ENCODE results near the gene PRCD. TPM values are rescaled to one million over a fixed set of nuclear protein-coding genes. Genes with fewer than 3 reads are reported as not detected.

Gene PRCD
- total and polyA plus RNA-seq, 12 donors: 1.5 to 17.3 (median 2.6) TPM

DNA sequence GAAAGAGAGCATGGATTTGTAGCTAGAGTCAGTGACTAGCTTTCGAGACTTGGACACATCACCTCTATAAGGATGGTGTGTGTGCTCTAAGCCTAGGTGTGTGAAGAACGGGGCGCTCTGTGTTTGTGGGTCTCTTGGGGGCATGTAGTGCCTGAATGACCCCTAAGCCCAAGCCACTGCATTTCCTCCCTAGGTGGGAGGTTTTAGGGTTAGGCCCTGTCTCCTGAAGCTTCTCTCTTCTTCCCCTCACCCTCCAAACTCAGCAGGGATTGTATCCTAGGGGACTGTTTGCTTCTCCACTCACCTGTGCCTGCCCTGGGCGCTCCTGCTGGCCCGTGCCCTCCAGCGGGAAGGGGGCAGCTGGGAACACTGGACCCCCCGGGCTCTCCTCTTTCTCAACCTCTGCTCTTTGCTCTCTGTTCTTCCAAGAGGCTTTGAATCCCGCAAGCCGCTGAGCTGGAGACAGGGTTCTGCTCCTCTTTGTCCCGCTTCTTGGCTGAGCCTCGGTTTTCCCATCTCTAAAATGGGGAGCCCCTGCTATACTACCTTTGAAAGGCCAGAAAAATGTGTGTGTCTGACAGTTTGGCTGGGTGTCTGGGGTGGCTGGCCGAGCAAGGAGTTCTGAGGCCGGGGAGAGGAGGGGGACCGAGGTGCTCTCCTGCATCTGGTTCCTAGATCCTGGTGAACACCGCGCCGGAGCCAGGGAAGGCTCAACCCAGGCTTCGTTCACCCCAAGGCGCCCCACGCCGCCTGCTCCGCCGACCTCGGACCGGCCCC, 3.1 kb upstream of the PRCD start:
- Histone ChIP-seq H3K27me3 (peaks cover 0 to 45% (median 0%) of the 10 kb centered on the region in 7 donors), H3K4me3 (peak overlapping the region; percentile 20 to 64 (median 57)), H3K9me3 (no peaks in the 10 kb centered on the region), H3K27ac (peak overlapping the region; percentile 71 to 89 (median 79)), H3K4me1 (peaks cover 21 to 79% (median 40%) of the 10 kb centered on the region in 9 donors), H3K36me3 (no peaks in the 10 kb centered on the region)
- intact Hi-C loops (cut with DNase I): no loop called here
- DNase-seq: no peak
- 41 to 51% methylated on average over 25 of the region's 25 CpGs for WGBS, 2 donors
- ATAC-seq: no peak
- TF ChIP-seq, protein P1, sequence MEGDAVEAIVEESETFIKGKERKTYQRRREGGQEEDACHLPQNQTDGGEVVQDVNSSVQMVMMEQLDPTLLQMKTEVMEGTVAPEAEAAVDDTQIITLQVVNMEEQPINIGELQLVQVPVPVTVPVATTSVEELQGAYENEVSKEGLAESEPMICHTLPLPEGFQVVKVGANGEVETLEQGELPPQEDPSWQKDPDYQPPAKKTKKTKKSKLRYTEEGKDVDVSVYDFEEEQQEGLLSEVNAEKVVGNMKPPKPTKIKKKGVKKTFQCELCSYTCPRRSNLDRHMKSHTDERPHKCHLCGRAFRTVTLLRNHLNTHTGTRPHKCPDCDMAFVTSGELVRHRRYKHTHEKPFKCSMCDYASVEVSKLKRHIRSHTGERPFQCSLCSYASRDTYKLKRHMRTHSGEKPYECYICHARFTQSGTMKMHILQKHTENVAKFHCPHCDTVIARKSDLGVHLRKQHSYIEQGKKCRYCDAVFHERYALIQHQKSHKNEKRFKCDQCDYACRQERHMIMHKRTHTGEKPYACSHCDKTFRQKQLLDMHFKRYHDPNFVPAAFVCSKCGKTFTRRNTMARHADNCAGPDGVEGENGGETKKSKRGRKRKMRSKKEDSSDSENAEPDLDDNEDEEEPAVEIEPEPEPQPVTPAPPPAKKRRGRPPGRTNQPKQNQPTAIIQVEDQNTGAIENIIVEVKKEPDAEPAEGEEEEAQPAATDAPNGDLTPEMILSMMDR (IDR thresholded peaks at IDR 0.05): no peak

DNA sequence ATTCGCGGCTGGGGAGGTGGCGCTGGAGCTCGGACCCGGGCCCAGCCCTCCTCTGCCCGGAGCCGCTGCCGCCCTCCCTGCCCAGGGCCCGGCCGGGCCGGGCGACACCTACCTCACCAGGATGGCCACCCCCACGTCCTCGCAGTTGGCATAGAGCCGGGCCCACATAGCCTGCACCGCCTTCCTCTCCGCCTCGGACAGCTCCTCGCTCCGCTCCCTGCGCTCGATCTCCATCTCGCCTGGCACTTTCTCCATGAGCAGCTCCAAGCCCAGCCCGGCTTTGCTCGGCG, 2.6 kb upstream of the PRCD start:
- TF ChIP-seq, protein P1 (IDR thresholded peaks at IDR 0.05): no peak
- H3K4me1 ChIP-seq: peaks cover 22 to 75% (median 37%) of the 10 kb centered on the region in 9 donors
- WGBS, 2 donors: 1 to 5% methylated on average over 12 to 26 of the region's 26 CpGs

DNA sequence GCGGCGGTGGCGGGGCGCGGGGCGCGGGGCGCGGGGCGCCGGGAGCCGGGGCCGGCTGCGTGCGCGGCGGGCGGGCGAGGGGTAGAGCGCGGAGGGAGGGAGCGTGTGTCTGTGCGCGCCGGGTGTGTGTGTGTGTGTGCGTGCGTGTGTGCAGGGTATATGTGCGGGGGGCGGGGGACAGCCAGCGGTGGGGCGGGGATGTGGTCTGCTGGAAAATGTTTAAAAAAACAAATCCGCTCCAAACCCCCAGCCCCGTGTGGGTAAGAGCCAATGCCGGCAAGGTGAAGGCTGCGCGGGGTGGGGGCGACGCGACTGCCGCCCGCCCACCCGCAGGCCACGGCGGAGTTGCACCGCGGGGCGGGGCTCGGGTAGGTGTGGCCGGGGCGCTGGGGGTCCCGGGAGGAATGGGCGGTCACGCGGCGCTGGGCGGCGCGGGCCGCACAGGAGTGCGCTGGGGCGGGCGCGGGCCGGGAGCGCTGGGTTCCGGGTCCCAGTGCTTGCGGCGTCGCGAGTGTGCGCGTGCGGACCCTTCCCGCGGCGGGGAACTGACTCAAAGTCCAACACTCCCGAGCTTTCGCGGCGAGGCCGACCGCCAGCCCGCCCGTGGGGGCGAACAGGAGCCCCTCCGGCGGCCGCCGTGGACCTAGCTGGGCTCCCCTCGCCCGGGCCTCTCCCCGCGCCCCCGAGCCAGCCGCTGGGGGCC, 2.1 kb upstream of the PRCD start, which contains the start of gene CYGB:
Gene CYGB (minus strand): TSS at position 132 of the 703 bp plus-strand sequence. CDS start 167 bp downstream, outside the sequence.
- DNase-seq (peak in 1 of 2 donors; percentile 78), ATAC-seq (peak in 6 of 8 donors; percentile 6 to 56 (median 46))
- H3K27me3 ChIP-seq: peaks cover 0 to 45% (median 0%) of the 10 kb centered on the region in 7 donors
- H3K36me3 ChIP-seq: no peaks in the 10 kb centered on the region
- intact Hi-C loops (cut with DNase I): no loop called here
- peak within 1 kb of the TSS; percentile 23 to 64 (median 57) for H3K4me3 ChIP-seq
- H3K9me3 ChIP-seq: no peaks in the 10 kb centered on the region
- WGBS, 2 donors: 2 to 3% methylated on average over 93 to 94 of the region's 95 CpGs
- peaks cover 22 to 71% (median 35%) of the 10 kb centered on the region in 9 donors for H3K4me1 ChIP-seq
- peak within 1 kb of the TSS; percentile 71 to 89 (median 84) for H3K27ac ChIP-seq
- TF ChIP-seq, protein P1 (IDR thresholded peaks at IDR 0.05): no peak

More for the DNA sequence above, 2.6 kb upstream of the PRCD start:
- peak in 1 of 2 donors; percentile 68 for DNase-seq
- intact Hi-C loops (cut with DNase I): no loop called here
- no peak for ATAC-seq
- H3K4me3 ChIP-seq: peak overlapping the region; percentile 20 to 64 (median 57)
- peak overlapping the region; percentile 71 to 89 (median 79) for H3K27ac ChIP-seq
- H3K9me3 ChIP-seq: no peaks in the 10 kb centered on the region
- H3K27me3 ChIP-seq: peaks cover 0 to 45% (median 0%) of the 10 kb centered on the region in 7 donors
- H3K36me3 ChIP-seq: no peaks in the 10 kb centered on the region

DNA sequence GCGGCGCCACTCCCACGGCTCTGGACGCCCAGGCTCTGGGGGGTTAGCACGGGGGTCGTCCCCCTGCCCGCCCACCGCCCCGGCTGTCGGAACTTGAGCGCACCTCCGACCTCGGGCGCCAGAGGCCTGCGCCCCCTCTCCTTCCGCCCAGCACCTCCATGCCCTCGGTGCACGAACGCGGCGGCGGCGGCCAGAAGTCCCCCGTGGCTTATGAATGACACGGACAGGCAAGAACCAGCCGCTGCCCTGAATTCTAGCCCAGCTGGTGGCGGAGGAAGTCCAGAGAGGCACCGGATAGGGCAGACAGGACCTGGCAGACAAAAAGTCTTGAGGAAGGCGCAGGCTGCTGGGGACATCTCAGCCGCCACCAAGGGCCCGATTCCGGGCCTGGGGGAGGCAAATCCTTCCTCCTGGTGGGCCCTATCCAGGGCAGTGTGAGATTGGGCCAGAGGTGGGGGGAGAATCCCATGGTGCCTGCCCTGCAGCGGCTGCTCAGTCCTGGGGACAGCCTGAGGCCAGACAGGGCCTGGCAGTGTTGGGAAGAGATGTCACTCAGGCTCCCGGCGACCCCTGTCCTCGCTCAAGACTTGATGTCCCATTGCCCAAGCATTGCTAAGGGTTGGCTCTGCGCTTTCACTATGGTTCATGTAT, 1.4 kb upstream of the PRCD start:
- Histone ChIP-seq H3K36me3 (no peaks in the 10 kb centered on the region), H3K4me1 (peaks cover 23 to 73% (median 41%) of the 10 kb centered on the region in 9 donors), H3K9me3 (no peaks in the 10 kb centered on the region), H3K4me3 (peak overlapping the region; percentile 23 to 64 (median 57)), H3K27me3 (peaks cover 0 to 50% (median 0%) of the 10 kb centered on the region in 7 donors), H3K27ac (peak overlapping the region; percentile 71 to 89 (median 84))
- intact Hi-C loops (cut with DNase I): no loop called here
- ATAC-seq (no peak), DNase-seq (no peak)
- TF ChIP-seq, protein P1 (IDR thresholded peaks at IDR 0.05): no peak
- 22 to 24% methylated on average over 36 to 37 of the region's 37 CpGs for WGBS, 2 donors
